HG02870 (cell line): ENCODE data around the gene LRRC17.
"Not testable (repeated sequence)": the region's sequence is repeated elsewhere in the genome, so short reads cannot be mapped to it uniquely, and the experiment has no call there.

Experiments used
- ATAC-seq: cut with Tn5 transposase; IDR thresholded peaks from one replicate; pipeline ENCODE4 v1.9.1; 2021; ENCODE audit warnings: mild to moderate bottlenecking, moderate library complexity; ENCODE audit not compliant: unreplicated experiment

LRRC17 gene

DNA sequence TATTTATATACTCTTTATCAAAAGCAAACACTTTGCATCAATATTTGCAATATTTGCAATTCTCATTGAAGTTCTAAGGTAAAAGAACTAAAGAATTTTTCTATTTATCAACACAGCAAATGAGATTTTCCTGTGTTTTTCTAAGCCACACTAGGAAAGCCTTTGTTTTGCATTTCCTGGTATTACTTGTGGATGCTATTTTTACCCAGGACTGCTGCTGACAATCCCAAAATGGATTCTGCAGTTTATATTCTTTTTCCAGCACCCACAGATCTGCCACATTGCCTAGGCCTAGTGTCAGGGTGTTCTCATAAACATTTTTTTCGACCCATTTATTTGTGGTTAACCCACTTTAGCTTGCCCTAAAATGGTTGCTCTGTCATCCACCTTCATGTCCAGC, 25.9 kb downstream of the LRRC17 start:
- ATAC-seq = no peak

DNA sequence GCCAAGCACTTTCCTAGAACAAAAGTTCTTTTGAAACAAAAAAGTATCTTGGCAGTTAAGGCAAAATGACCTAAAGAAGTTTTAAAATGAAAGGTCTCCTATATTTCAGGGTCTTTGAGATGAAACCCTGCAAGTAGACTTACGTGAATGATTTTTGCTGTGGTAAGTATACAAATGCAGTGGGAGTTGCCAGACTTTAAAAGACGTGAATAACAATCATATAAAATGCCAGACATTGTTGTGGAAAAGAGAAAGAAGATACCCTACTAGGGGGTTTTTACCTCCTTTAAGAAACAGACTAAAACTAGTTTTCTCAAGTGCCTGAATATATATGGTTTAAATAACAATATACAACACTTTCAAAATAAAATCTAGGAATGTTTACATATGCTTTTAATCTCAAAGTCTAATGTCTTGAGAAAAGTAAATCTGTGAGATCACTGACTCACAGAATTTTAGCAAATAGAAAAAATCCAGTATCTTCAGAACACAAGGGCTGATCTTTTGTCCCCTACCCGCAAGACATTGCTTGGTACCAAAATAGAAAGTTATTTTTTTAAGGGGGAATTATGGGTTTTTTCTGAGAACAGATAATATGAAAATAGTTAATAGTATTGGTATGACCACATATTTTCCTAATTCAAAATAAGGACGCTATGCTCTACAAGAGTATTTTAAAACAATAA, 29.5 kb downstream of the LRRC17 start:
- ATAC-seq = no peak

DNA sequence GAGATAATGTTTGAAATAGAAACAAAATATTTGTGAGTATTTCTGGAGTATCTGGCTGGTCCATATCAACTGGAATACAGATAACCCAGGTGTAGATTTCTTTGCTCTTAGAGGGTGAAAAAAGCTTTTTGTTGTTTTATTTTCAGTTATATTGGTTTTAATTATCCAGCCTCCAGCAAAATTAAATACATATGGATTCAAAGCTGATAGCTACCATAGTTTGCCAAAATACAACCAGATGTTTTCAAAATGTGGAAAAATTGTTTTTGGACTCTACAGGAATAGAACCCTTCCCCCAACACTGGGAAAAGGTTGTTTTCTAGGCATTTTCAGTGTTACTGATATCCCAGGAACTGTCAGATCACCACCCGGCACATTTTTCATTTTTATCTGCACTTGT, 30.1 kb downstream of the LRRC17 start:
- ATAC-seq = no peak

DNA sequence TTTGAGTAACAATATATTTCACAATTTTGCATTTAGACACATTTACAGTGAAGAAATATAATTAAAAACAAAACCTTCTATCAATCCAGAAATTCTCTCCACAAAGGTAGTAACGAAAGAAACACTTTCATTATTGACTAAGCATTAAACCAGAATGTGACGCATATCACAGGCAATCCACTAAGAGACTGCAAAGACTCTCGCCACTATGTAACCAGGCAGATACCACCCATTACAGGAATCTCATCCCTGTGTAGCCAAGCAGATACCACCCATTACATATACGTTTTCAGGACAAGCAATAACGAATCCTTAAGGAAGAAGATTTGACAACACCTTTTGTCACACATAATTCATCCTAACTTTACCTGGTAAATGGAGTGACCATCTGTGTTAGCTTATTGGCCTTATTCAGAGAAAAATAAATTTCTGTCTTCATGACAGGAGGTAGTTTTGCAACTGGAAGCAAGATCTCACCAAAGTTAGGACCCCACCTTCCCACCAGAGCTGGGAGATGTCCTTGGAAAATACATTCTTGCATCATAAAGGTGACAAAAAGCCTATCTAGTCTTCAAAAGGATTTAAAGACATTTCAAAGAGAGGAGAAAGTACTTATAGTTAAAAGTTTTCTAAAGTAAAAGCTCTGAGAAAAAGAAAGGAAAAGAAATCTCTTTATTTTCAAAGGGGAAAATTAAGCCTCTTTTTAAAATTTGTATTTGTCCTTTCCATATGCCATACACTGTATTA, 30.8 kb downstream of the LRRC17 start:
- no peak for ATAC-seq

DNA sequence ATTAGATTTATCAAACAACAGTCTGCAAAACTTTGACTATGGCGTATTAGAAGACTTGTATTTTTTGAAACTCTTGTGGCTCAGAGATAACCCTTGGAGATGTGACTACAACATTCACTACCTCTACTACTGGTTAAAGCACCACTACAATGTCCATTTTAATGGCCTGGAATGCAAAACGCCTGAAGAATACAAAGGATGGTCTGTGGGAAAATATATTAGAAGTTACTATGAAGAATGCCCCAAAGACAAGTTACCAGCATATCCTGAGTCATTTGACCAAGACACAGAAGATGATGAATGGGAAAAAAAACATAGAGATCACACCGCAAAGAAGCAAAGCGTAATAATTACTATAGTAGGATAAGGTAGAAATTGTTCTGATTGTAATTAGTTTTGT, 31.4 kb downstream of the LRRC17 start:
- ATAC-seq = no peak

DNA sequence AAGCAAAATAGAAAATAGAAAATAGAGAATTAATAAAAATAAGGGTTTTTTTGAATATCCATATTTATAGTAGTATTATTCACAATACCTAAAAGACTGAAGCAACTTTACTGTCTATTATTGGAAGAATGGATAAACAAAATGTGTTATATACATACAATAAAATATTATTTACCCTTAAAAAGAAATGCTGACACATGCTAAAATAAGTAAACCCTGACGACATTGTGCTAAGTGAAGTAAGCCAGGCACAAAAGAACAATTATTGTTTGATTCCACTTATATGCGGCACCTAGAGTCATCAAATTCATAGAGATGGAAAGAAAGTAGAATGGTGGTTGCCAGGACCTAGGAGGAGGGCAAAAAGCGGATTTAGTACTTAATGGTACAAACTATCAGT, 39.0 kb downstream of the LRRC17 start:
- no peak for ATAC-seq

DNA sequence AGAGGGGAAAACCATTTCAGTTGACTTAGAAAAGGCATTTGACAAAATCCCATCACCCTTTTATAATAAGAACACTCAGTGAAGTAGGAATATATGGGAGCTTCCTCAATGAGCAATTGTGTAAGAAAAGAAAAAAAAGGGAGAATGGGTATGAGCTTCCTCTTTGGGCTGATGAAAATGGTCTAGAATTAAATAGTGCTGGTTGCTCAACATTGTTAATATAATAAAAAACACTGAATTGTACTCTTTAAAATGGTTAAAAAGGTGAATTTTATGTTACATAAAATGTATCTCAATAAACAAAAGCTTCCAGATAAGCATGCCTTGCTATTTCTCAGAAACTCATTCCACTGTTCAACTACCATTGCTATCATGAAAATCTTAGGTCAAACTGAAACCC, 40.6 kb downstream of the LRRC17 start:
- no peak for ATAC-seq

DNA sequence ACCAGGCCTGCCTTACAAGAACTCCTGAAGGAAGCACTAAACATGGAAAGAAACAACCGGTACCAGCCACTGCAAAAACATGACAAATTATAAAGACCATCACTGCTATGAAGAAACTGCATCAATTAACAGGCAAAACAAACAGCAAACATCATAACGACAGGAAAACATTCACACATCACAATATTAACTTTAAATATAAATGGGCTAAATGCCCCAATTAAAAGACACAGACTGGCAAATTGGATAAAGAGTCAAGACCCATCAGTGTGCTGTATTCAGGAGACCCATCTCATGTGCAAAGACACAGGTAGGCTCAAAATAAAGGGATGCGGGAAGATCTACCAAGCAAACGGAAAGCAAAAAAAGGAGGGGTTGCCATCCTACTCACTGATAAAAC, 41.6 kb downstream of the LRRC17 start:
- not testable (repeated sequence) for ATAC-seq

DNA sequence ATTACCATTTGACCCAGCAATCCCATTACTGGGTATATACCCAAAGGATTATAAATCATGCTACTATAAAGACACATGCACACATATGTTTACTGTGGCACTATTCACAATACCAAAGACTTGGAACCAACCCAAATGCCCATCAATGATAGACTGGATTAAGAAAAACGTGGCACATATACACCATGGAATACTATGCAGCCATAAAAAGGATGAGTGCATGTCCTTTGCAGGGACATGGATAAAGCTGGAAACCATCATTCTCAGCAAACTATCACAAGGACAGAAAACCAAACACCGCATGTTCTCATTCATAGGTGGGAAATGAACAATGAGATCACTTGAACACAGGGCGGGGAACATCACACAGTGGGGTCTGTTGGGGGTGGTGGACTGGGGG, 45.2 kb downstream of the LRRC17 start:
- ATAC-seq = not testable (repeated sequence)

DNA sequence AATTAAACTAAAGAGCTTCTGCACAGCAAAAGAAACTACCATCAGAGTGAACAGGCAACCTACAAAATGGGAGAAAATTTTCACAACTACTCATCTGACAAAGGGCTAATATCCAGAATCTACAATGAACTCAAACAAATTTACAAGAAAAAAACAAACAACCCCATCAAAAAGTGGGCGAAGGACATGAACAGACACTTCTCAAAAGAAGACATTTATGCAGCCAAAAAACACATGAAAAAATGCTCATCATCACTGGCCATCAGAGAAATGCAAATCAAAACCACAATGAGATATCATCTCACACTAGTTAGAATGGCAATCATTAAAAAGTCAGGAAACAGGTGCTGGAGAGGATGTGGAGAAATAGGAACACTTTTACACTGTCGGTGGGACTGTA, 49.2 kb downstream of the LRRC17 start:
- not testable (repeated sequence) for ATAC-seq

DNA sequence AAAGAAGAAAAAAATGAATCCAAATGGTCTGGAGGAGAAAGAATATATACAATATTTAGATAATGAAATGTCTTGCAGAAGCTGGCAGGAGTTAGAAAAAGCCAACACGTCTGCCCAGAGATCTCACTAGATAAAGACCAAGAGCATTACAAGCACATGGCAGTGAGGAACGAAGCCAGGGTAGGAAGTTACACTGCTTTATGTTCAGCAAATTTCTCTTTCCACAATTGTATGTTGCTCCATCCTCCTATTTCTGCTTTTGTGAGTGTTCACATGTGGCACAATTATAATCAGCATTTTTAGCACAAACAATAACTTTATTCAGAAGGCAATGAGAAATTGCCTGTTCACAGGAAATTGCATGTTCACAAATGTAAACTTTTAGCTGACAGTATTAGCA, 53.7 kb downstream of the LRRC17 start:
- ATAC-seq = no peak

DNA sequence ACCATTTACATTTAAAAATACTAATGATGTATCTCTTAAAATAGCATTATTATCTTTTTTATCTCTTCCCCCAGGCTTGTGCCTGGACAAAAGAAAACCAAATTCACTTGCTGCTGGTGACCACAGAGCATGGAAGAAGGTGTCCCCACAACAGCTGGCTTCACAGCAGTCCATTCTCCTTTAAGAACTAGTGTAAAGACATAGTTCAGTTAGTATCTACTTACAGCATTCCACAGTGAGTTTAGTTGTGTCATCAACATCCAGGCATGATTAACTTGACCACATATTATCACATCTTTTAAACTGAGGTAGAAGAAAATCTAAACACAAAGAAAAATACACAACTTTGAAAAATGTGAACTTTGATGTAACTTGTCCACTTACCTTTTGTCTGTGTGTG, 55.0 kb downstream of the LRRC17 start:
- ATAC-seq = no peak

DNA sequence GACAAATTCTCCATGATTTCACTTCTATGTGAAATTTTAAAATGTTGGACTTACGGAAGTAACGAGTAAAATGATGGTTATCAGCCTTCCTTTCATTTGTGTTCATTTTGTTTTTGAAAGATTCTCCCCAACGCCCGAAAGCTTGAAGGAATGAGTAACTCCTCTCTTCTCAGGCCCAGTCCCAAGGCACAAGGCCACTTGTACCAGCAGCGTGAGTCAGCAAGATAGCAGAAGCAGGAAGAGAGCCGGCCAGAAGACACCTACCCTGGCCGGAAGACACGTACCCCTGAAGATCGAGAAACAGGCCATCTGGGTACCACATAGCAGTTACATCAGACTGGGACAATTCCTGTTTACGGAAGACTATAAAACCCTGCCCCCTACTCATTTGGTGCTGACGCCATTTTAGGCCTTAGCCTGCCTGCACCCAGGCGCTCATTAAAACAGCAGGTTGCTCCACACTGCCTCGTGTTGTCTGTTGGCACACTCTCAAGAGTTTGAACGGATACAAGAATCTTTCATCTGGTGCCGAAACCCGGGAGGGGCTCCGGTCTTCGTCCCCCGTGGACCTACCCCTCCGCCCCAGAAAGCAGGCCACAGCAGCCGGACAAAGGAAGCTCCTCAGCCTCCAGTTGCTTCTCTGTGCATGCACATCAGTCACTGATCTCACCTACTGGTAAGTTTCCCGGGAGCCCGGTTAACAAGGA, 60.4 kb downstream of the LRRC17 start:
- ATAC-seq = no peak

DNA sequence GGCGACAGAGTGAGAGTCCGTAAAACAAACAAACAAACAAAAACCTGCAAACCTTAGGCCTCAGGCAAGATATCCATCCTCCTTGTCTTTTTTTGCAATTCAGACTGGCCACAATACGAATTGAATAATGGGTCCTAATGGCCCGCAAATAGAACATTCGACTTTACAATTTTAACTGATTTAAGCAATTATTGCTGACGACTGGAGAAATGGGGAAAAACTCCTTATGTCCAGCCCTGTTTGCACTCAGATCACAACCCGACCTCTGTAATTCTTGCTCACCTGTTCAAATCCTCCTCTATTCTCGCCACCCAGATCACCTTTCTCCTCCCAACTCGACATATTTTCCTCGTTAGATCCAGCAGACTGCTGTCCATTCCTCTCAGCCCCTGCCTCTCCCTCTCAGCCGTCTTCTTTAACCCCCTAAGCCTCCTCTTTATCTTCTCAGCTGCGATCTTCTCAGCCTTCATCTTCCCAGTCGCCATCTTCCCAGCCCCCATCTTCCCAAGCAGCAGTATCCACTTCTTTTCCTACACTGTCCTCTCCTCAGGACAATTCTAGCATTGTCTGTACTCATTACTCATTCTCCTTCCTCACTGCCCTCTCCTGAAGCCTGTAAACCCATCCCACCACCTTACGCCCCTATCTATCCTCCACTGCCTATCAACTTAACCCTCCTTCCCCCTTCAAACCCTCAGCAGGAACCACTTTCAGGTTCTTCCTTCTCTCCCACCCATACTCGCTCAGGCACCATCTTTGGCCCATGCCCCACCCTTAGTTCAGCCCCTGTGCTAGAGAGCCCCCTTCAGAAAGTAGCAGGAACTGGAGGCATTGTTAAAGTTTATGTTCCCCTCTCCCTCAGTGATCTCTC, 61.8 kb downstream of the LRRC17 start:
- no peak for ATAC-seq

DNA sequence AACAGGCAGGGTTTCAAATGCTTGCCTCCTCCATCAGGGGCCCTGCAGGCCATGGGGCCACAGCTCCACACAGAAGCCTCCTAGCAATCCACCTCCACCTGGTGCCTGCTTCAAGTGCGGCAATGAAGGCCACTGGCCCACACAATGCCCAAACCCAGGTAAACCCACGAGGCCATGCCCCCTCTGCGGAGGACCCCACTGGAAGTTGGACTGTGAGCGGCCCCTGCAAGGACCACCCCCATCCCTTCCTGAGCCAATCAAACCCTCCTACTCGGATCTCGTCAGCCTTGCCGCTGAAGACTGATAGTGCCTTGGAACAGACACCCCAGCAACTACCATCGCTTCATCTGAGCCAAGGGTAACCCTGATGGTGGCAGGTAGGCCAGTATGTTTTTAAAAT, 63.1 kb downstream of the LRRC17 start:
- no peak for ATAC-seq

DNA sequence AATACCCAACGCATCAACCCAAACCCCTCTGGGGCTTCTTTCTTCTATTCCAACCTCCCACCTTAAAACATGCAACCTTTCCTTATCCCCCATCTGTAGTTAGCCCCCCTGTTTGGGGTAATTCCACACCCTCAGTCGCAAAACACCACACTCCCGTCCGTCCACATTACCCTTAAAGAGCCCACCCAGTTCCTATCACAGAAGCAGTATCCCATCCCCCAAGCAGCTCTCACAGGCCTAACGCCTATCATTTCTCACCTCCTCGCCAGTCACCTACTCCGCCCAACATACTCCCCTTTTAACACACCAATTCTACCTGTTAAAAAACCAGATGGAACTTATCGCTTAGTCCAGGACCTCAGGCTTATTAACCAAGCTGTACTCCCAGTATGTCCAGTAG, 63.7 kb downstream of the LRRC17 start:
- no peak for ATAC-seq

DNA sequence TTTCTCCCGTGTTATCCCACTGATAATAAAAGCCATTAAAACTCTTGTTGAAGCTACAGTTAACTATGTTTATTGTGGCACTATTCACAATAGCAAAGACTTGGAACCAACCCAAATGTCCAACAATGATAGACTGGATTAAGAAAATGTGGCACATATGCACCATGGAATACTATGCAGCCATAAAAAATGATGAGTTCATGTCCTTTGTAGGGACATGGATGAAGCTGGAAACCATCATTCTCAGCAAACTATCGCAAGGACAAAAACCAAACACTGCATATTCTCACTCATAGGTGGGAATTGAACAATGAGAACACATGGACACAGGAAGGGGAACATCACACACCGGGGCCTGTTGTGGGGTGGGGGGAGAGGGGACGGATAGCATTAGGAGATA, 64.8 kb downstream of the LRRC17 start:
- not testable (repeated sequence) for ATAC-seq

DNA sequence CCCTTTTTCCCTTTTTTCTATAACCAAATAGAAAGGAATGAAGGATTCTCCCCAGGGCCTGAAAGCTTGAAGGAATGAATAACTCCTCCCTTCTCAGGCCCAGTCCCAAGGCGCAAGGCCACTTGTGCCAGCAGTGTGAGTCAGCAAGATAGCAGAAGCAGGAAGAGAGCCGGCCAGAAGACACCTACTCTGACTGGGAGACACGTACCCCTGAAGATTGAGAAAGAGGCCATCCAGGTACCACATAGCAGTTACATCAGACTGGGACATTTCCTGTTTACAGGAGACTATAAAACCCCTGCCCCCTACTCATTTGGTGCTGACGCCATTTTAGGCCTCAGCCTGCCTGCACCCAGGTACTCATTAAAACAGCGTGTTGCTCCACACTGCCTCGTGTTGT, 65.5 kb downstream of the LRRC17 start:
- no peak for ATAC-seq

DNA sequence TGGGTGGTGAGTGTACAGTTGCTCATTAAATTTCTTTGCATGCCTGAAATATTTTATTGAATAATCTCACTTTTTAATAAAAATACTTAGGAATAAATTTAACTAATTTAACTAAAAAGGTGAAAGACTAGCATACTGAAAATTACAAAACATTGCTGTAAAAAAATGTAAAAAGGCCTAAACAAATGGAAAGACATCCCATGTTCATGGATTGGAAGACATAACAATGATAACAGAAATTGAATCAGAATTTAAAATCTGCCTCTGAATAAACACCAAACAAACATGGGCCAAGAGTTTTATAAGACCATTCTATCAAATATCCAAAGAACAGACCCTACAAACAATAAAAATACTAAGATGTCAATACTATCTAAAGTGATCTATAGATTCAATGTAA, 66.9 kb downstream of the LRRC17 start:
- no peak for ATAC-seq

DNA sequence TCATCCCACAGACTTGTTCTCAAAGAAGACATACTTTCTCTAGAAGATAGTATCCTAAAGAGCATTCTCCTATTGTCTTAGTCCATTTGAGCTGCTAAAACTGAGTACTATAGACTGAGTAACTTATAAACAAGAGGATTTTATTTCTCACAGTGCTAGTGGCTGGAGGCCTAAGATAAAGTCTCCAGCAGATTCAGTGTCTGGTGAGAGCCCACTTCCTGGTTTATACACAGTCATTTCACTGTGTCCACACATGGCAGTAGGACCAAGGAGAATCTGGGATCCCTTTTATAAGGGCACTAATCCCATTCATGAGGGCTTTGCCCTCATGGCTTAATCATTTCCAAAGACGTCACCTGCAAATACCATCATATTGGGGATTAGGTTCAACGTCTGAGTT, 68.7 kb downstream of the LRRC17 start:
- ATAC-seq = no peak

DNA sequence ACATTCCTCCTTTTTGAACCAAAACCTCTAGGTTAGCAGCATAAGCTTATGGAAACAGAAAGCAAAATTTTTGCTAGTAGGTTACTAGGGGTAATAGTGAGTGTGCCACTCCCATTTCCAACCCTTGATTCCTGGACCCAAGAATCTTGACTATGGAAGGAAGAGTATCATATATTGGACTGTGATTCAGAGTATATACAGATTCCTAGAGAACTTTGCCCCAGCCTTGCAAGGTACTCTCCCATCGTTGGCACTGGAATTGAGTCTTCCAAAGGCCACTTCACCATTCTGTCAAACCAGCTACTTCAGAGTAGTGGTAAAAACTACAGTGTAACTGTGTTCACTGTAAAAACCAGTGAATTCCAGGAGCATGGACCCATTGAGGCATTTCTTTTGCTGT, 69.4 kb downstream of the LRRC17 start:
- ATAC-seq = no peak
